ENCODE measurements around the gene L3MBTL2. TPM values are rescaled to one million over a fixed set of nuclear protein-coding genes. Genes with fewer than 3 reads are reported as not detected.

L3MBTL2 gene
- total and polyA plus RNA-seq, 2 donors from 2014 or later: 16.4 to 25.1 TPM

DNA sequence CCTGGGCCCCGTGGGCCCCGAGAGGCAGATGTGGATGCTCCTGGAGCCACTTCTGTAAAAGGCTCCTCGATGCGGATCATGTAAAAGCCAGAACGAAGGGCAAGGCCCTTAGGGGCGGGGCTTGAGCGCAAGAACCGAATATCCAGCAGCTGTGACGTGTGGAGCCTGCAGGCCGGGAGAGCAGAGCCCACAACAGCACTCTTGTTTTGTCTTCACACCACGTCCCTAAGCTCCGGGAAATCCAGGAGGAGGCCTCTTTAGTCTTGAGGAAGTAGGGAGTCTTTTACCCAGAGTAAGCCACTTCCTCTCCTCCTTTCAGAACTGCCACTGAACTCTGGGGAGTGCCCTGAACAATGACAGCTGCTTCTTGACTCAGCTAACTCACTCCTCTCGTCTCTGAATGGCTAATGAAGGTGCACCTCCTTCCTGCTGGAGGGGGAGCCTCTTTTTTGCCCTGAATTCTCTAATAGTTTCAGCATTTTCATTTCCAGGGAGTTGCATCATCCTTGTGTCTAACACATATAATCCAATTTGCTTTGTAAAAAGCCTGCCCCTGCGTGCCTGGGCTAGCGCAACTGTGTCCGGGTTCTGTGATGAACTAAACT is 12.5 kb downstream of the L3MBTL2 start:
- Histone ChIP-seq H3K36me3 (ENCODE audit: control insufficient read depth in 2 of 3, insufficient read depth in 3 of 3, low read length in 3 of 3) (peaks cover 2 to 28% (median 14%) of the 10 kb centered on the region in 3 donors), H3K27ac (ENCODE audit: low read depth in 2 of 2, low read length in 2 of 2) (peak overlapping the region; percentile 0 to 22), H3K4me1 (ENCODE audit: control insufficient read depth in 2 of 3, insufficient read depth in 2 of 3, low read depth in 1 of 3, low read length in 3 of 3) (no peaks in the 10 kb centered on the region), H3K4me3 (ENCODE audit: low read length in 3 of 3) (no peak overlapping the region), H3K27me3 (ENCODE audit: control insufficient read depth, insufficient read depth, low read length) (no peaks in the 10 kb centered on the region), H3K9me3 (ENCODE audit: control insufficient read depth in 2 of 3, insufficient read depth in 1 of 3, low read length in 3 of 3) (peaks cover 0 to 1% (median 0%) of the 10 kb centered on the region in 3 donors), H3K9ac (ENCODE audit: low read length in 3 of 3) (peak overlapping the region in 1 of 3 donors; percentile 34)
- no peak for FAIRE-seq
- TF ChIP-seq, protein P1, sequence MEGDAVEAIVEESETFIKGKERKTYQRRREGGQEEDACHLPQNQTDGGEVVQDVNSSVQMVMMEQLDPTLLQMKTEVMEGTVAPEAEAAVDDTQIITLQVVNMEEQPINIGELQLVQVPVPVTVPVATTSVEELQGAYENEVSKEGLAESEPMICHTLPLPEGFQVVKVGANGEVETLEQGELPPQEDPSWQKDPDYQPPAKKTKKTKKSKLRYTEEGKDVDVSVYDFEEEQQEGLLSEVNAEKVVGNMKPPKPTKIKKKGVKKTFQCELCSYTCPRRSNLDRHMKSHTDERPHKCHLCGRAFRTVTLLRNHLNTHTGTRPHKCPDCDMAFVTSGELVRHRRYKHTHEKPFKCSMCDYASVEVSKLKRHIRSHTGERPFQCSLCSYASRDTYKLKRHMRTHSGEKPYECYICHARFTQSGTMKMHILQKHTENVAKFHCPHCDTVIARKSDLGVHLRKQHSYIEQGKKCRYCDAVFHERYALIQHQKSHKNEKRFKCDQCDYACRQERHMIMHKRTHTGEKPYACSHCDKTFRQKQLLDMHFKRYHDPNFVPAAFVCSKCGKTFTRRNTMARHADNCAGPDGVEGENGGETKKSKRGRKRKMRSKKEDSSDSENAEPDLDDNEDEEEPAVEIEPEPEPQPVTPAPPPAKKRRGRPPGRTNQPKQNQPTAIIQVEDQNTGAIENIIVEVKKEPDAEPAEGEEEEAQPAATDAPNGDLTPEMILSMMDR (IDR thresholded peaks at IDR 0.05; ENCODE audit: borderline replicate concordance, extremely low read depth, insufficient read depth): no peak
- peak; percentile 52 to 91 (median 55) for DNase-seq
- intact Hi-C loops (cut with DNase I): no loop called here

DNA sequence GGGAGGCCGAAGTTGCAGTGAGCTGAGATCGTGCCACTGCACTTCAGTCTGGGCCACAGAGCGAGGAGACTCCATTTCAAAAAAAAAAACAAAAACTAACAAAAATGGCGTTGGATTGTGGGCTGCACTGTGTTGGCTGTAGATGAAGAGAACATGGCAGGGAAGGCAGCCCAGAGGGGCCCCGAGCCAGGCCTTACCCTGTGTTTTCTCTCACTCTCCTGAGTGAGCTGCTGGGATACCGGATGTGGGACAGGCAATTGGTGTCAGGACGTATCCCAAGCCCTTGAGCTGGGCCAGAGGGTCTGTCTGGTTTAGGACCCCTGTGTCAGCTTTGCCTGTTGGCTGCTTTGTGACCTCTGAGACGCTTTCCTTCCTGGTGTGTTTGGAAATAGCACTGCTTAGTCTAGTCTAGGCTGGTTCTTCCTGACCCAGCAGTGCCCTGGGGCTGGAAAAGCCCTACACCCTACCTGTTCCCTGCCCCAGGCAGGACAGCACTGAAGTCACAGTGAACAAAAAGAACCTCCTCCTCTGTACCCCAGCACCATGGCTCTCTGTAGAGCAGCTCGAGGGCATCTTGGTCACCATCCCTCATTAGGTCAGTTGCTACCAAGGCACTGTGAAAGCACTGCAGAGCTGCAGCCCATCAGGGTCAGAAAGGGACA is 17.9 kb downstream of the L3MBTL2 start:
- Histone ChIP-seq H3K36me3 (ENCODE audit: control insufficient read depth in 2 of 3, insufficient read depth in 3 of 3, low read length in 3 of 3) (peaks cover 2 to 37% (median 17%) of the 10 kb centered on the region in 3 donors), H3K27me3 (ENCODE audit: control insufficient read depth, insufficient read depth, low read length) (no peaks in the 10 kb centered on the region), H3K9ac (ENCODE audit: low read length in 3 of 3) (no peak overlapping the region), H3K27ac (ENCODE audit: low read depth in 2 of 2, low read length in 2 of 2) (no peak overlapping the region), H3K9me3 (ENCODE audit: control insufficient read depth in 2 of 3, insufficient read depth in 1 of 3, low read length in 3 of 3) (no peaks in the 10 kb centered on the region), H3K4me3 (ENCODE audit: low read length in 3 of 3) (no peak overlapping the region), H3K4me1 (ENCODE audit: control insufficient read depth in 2 of 3, insufficient read depth in 2 of 3, low read depth in 1 of 3, low read length in 3 of 3) (peaks cover 0 to 5% (median 0%) of the 10 kb centered on the region in 3 donors)
- DNase-seq (no peak), FAIRE-seq (no peak)
- intact Hi-C loops (cut with DNase I): no loop called here
- TF ChIP-seq, protein P1 (IDR thresholded peaks at IDR 0.05; ENCODE audit: borderline replicate concordance, extremely low read depth, insufficient read depth): no peak

DNA sequence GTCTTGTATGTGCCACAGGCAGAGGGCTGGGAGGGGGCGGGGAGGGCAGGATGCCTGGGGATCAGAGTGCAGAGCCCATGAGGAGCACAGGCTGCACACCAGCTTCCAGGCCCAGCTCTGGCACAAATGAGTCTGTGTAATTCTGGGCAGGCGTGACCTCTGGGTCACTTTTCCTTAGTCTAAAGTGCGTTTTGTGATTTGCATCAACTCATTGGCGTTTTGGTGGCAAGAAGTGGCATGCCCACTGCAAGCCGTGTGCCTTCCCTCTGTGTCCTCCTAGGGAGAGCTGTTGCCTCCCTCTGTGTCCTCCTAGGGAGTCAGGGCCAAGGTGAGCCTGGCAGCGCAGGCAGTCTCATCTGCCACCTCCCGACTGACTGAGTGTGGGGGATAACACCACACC is 18.4 kb downstream of the L3MBTL2 start:
- intact Hi-C loops (cut with DNase I): no loop called here

More for the DNA sequence above, 18.4 kb downstream of the L3MBTL2 start:
- FAIRE-seq (no peak), DNase-seq (no peak)
- H3K36me3 ChIP-seq (ENCODE audit: control insufficient read depth in 2 of 3, insufficient read depth in 3 of 3, low read length in 3 of 3): peaks cover 2 to 37% (median 17%) of the 10 kb centered on the region in 3 donors
- no peak overlapping the region for H3K9ac ChIP-seq (ENCODE audit: low read length in 3 of 3)
- TF ChIP-seq, protein P1 (IDR thresholded peaks at IDR 0.05; ENCODE audit: borderline replicate concordance, extremely low read depth, insufficient read depth): no peak
- H3K4me3 ChIP-seq (ENCODE audit: low read length in 3 of 3): no peak overlapping the region
- no peak overlapping the region for H3K27ac ChIP-seq (ENCODE audit: low read depth in 2 of 2, low read length in 2 of 2)
- peaks cover 0 to 5% (median 0%) of the 10 kb centered on the region in 3 donors for H3K4me1 ChIP-seq (ENCODE audit: control insufficient read depth in 2 of 3, insufficient read depth in 2 of 3, low read depth in 1 of 3, low read length in 3 of 3)
- H3K9me3 ChIP-seq (ENCODE audit: control insufficient read depth in 2 of 3, insufficient read depth in 1 of 3, low read length in 3 of 3): no peaks in the 10 kb centered on the region
- no peaks in the 10 kb centered on the region for H3K27me3 ChIP-seq (ENCODE audit: control insufficient read depth, insufficient read depth, low read length)

Measured in kidney (tissue), 14 donors.